ENCODE data around the gene INO80E.
"Not testable (repeated sequence)": the region's sequence is repeated elsewhere in the genome, so short reads cannot be mapped to it uniquely, and the experiment has no call there.

Gene INO80E

GRCh38 chr16:30030011-30030685, 34.1 kb downstream of the INO80E start:
- peak overlapping the region; percentile 27 for H3K4me3 ChIP-seq (ENCODE audit: low read depth, low read length)

GRCh38 chr16:30030841-30031413, 34.9 kb downstream of the INO80E start, which contains the start of gene TLCD3B:
Gene TLCD3B, minus strand, starts transcription at chr16:30031271. Its CDS starts 744 bp downstream, at chr16:30030527.
- peak within 1 kb of the TSS; percentile 40 for H3K4me3 ChIP-seq (ENCODE audit: low read depth, low read length)

DNA sequence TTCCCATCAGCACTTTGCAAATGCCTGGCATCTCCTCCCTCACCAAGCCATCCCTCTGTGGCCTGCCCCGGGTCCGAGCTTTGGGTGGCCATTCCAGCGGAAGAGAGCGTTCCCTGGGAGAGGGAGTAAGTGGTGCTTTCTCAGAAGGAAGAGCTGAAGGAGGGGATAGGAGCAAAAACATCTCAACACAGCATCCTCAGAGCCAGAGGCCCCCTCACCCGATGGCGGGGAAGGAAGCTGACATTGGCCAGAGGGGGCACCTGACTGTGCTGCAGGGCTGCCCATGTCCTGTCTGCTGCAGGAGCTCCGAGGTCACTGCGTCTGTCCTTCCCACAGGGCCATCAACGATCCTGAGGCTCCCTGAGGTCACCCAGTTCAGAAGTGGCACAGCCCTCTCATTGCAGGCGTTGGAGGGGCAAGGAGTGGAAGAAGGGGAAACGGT, 35.5 kb downstream of the INO80E start:
- H3K4me3 ChIP-seq (ENCODE audit: low read depth, low read length) = peak overlapping the region; percentile 40

GRCh38 chr16:30032083-30032819, 36.2 kb downstream of the INO80E start:
- H3K4me3 ChIP-seq (ENCODE audit: low read depth, low read length) = no peak overlapping the region

DNA sequence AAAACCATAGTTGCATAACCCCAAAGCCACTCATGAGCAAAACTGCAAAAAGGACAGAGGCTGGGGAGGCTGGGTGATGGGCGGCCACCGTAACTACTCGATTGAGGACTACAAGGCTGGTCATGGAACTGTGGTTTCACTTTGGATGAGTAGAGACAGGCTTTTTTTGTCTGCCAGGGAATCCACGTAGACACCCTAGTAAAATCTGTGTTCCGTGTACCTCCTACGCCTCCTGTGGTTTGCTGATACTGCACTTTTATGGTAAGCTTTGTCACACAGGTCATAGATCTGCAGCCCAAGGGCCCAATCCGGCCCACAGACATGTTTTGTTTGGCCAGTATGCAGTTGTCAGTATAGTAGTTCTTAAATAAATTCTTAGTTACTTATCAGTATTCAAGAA, 37.2 kb downstream of the INO80E start:
- no peak overlapping the region for H3K4me3 ChIP-seq (ENCODE audit: low read depth, low read length)

- H3K4me3 ChIP-seq (ENCODE audit: low read depth, low read length) = no peak overlapping the region
These were observed 44.2 kb downstream of the INO80E start for GRCh38 chr16:30040221-30040620.

- not testable (repeated sequence) for H3K4me3 ChIP-seq (ENCODE audit: low read depth, low read length)
These were observed 44.6 kb downstream of the INO80E start for GRCh38 chr16:30040690-30041089.

DNA sequence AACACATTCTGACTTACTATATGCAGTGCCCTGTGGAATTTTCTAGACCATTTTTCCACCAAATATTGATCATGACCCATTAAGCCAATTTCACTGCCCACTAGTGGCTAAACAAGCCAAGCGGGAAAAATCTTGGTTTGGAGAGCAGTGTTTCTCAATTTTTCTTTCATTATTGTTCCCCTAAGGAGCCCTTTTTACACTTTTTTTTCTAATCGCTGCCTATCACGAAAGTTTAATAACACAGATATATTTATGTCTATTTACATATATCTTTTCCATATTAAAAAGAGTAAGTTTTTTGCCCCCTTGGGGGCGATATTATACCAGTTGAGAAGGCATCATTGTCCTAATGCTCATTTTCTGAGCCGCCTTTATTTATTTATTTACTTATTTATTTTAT, 45.8 kb downstream of the INO80E start:
- no peak overlapping the region for H3K4me3 ChIP-seq (ENCODE audit: low read depth, low read length)

DNA sequence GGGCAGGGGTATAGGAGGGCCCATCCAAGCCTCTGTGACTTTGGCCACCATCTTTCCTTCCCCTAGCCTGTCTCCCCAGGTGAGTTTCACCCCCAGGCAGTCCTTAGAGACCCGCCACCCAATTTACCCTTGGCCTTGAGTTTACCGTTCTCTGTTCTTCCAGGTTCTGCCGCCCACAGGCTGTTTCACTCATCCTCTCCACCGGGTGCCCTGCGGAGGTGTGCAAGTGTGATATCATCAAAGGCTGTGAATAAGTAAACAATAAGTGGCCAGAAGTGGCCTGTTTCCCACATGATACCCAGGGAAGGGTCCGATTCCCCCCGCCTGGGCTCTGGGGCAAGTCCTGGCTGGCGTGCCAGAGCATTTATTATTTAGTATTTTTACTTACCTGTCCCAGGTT, 50.1 kb downstream of the INO80E start:
- no peak overlapping the region for H3K4me3 ChIP-seq (ENCODE audit: low read depth, low read length)

DNA sequence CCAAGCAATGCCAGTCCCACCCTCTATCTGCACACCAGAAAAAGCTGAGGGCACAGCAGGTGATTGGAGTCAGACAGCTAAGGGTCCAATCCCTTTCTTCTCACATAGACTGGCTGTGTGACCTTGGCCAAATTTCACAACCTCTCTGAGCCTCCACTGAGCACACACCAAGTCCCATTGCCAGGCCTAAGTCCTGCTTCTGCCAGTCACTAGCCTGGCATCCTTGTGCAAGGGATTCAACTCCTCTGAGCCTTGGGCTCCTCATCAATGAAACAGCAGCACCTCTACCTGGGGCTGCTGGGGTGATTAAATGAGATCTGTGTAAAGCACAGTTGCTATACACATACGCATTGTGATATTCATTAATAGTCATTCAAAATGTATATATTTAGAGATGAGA, 50.5 kb downstream of the INO80E start:
- no peak overlapping the region for H3K4me3 ChIP-seq (ENCODE audit: low read depth, low read length)

GRCh38 chr16:30049871-30050270, 53.8 kb downstream of the INO80E start:
- no peak overlapping the region for H3K4me3 ChIP-seq (ENCODE audit: low read depth, low read length)

- no peak overlapping the region for H3K4me3 ChIP-seq (ENCODE audit: low read depth, low read length)
These were observed 55.5 kb downstream of the INO80E start for GRCh38 chr16:30051518-30051917.

DNA sequence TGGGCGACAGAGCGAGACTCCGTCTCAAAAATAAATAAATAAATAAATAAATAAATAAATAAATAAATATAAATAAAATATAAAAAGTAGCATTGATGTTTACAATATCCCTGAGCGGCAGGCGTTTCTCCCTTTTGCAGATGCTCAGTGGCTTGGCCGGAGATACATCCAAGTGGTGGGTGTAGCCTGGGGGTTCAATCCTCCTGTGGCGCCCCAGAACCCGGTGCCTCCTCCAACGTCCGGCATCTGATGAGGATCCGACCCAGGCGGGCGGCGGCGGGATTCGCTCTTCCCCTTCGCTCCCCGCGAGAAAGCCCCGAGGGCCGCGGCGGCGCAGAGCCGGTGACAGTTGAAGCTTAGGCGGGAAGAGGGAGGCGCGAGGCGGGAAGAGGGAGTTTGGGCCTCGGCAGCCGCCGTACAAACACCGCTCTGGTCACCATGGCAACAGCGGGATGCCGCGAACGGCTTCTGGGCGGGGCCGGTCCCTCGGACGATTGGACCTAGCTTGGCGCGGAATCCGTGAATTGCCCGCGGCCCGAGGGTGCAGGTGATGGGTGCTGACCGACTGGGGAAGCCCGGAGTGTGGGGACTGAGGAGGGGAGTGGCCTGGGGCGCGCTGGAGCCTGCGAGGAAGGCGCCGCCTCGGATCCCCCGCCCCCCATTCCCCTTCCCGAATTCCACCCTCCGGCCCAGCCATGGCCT, 56.8 kb downstream of the INO80E start:
- H3K4me3 ChIP-seq (ENCODE audit: low read depth, low read length) = peak overlapping the region; percentile 77

GRCh38 chr16:30053376-30054015, 57.5 kb downstream of the INO80E start:
- peak overlapping the region; percentile 77 for H3K4me3 ChIP-seq (ENCODE audit: low read depth, low read length)

- no peak overlapping the region for H3K4me3 ChIP-seq (ENCODE audit: low read depth, low read length)
These were observed 58.4 kb downstream of the INO80E start for GRCh38 chr16:30054451-30054850.

GRCh38 chr16:30054959-30055553, 59.0 kb downstream of the INO80E start:
- H3K4me3 ChIP-seq (ENCODE audit: low read depth, low read length) = no peak overlapping the region
